ENCODE measurements around the gene SPEM1.
"Not testable (repeated sequence)": the region's sequence is repeated elsewhere in the genome, so short reads cannot be mapped to it uniquely, and the experiment has no call there.

The SPEM1 gene

DNA sequence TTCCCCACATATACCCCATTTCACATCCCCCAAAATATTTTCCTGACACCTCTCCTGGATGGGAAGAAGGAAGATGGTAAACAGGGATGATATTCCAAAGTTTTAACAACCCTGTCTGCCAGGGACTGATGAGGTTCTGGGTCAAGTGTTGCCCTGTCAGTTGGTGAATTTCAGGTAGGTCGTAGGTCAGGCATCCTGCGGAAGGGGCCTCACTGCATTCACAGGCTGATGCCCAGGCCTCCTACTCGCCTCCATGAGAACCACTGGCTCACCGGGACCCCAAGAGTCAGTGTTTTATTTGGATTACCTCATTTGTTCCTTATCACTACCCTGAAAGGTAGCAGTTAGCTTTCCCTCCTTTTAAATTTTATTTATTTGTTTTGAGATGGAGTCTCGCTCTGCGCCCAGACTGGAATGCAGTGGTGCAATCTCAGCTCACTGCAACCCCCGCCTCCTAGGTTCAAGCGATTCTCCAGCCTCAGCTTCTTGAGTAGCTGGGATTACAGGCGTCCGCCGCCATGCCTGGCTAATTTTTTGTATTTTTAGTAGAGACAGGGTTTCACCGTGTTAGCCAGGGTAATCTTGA lies 48.8 kb downstream of the SPEM1 start:
- DNase-seq (ENCODE audit: low spot score) (no peak), FAIRE-seq (no peak)

GRCh38 chr17:7469843-7470242 lies 49.7 kb downstream of the SPEM1 start:
- not testable (repeated sequence) for FAIRE-seq; DNase-seq (ENCODE audit: low spot score)

DNA sequence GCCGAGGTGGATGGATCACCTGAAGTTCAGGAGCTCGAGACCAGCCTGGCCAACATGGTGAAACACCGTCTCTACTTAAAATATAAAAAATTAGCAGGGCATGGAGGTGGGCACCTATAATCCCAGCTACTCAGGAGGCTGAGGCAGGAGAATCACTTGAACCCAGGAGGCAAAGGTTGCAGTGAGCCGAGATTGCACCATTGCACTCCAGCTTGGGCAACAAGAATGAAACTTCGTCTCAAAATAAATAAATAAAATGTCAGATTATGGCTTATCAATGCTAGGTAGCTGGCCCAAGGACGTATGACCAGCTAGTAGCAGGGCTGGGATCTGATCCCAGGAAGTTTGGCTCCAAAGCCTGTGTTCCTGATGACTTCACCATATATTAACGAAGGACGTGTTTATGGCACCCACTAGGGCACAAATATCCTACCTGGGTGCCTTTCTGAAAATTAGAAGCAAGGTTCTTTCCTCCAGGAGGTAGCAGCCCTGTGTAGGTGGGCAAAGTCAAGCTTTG lies 50.4 kb downstream of the SPEM1 start:
- DNase-seq (ENCODE audit: low spot score); FAIRE-seq: not testable (repeated sequence)

All from urothelium cell line (cell line).